ENCODE measurements around the gene SH3RF3.

The SH3RF3 gene

GRCh38 chr2:109486711-109487535 lies 357.9 kb downstream of the SH3RF3 start:
- no peak for DNase-seq

GRCh38 chr2:109487536-109487869 lies 358.5 kb downstream of the SH3RF3 start:
- DNase-seq: no peak

- no peak for DNase-seq
Observed at GRCh38 chr2:109487871-109488655, 359.1 kb downstream of the SH3RF3 start.

DNA sequence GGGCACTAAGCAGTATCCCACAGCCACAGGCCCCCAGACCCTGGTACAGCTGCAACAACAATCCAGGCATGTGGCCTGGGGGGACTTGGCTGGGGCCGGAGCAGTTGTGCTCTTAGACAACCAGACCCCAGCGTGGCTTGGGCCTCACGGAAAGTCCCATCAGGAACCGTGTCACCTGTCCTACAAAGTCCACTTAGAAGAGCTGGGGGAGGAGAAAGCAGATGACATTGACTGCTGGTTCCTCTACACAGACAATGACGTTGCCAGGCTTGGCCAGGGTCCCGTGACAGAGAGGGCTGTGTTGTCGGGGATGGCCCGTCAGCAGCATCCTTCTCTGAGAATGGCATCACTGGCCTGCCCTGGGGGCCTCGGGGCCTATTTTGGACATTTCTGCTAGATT lies 360.3 kb downstream of the SH3RF3 start:
- no peak for DNase-seq

DNA sequence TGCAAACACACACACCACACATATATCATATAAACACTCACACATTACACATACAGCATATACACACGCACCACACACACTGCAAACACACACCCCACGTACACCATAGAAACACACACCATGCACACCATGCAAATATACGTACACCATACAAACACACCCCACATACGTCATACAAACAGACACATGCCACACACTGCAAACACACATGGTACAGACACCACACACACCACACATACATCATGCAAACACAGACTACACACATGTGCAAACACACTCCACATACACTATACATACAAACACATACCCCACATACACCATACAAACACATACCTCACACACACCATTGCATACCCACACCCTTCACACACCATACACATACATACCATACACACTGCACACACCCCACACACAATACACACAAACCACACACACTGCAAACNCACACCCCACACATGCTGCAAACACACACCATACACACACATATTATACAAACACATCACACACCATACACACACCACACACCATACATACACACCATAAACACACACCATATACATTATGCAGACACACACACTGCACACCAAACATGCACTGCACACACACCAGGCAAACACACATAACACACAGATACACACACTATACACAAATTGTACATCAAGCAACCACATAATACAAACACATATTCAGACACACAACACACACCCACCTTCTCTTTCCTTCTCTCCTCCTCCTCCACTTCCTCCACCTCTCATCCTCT lies 364.4 kb downstream of the SH3RF3 start:
- no peak for DNase-seq

GRCh38 chr2:109494351-109494750 lies 365.3 kb downstream of the SH3RF3 start:
- DNase-seq: no peak

DNA sequence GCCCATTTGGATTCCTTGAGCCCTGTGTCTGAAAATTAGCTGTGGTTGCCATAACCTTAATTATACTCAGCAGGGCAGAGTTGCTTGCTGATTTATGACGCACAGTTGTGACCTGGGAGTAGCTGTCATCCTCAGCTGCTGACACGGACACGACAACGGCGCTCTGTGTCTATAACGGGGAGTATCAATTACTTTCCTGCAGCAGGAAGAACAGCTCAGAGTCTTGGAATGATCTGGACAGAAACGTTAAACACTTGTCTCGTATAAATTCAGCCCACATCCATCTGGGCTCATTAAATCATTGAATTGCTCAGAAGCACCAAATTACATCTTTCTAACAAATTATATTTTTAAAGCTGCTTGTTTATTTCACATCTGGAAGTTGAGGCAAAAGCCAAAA lies 368.5 kb downstream of the SH3RF3 start:
- no peak for DNase-seq

GRCh38 chr2:109497911-109498870 lies 369.2 kb downstream of the SH3RF3 start:
- no peak for DNase-seq

- DNase-seq: no peak
Observed at GRCh38 chr2:109498906-109499305, 369.9 kb downstream of the SH3RF3 start.

DNA sequence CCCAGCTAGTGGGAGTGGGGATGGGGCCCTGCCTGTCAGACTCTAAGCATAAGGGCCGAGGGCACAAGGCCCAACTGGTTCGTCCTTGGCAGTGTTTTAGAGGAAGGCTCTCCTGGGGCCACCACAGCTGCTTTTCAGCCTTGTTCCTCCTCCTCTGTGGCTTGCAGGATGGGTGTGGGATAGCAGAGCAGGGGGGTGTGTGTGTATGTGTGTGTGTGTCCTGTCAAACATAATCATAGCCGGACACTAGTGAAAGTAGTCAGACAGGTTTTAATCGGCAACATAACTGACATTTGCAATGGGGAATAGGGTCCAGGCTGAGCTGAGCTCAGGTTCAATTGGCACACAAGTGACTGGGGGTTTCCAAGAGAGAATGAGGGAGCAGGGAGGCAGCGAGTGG lies 370.6 kb downstream of the SH3RF3 start:
- no peak for DNase-seq

- DNase-seq: no peak
Observed at GRCh38 chr2:109500910-109501309, 371.9 kb downstream of the SH3RF3 start.

DNA sequence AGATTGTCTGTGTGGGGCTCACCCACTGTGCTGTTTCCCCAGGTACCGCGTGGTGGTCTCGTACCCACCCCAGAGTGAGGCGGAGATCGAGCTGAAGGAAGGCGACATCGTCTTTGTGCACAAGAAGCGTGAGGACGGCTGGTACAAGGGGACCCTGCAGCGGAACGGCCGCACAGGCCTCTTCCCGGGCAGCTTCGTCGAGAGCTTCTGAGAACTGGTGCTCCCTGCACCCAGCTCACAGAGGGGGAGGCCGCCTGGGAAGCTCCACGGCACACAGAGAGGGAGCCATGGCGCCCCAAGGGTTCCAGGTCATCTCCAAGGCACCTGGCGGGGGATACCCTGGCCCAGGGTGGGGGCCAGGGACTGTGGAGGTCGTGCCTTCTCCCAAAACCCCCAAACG lies 372.5 kb downstream of the SH3RF3 start:
- DNase-seq: no peak

- no peak for DNase-seq
Observed at GRCh38 chr2:109503191-109503590, 374.2 kb downstream of the SH3RF3 start.

GRCh38 chr2:109507217-109507616 lies 378.2 kb downstream of the SH3RF3 start:
- no peak for DNase-seq

- DNase-seq: no peak
Observed at GRCh38 chr2:109507828-109508227, 378.8 kb downstream of the SH3RF3 start.

GRCh38 chr2:109508556-109508955 lies 379.6 kb downstream of the SH3RF3 start:
- DNase-seq: no peak

- DNase-seq: peak; percentile 73 to 77
Observed at GRCh38 chr2:109510136-109511028, 381.4 kb downstream of the SH3RF3 start.

DNA sequence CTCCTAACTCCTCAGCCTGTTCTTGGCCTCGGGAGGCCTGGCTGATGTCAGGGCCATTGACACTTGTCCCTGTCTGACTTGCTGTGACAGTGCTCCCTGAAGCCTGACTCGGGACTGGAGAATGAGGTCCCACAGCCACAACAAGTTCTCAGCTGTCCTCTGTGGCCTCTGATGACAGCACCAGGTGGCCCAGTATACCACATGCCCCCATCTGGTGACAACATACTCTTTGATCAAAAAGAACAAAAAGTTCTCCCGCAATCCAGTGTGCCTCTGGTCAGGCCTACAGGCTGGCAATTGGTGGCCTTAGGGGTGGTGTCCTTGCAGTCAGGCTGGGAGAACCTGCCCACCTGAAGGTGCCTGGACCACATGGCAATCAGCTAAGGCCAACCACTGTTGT lies 382.2 kb downstream of the SH3RF3 start:
- DNase-seq: no peak

DNA sequence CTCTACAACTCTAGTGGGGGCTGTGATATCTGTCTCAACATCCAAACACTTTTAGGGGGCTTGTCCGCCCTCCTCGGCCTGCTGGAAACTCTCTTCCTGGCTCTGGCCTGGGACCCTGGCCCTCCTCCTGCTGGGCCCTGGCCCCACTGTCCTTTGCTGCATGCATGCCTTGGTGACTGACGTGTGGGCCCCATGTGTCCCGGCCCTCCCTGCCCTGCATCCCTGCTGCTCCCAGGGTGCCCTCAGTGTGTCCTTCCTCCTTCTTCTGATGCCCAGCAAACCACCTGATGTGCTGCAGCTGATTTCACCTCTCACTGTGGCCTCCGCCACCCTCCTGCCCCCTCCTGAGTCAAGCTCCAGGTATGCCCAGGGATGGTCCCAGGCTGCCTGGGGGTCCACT lies 383.1 kb downstream of the SH3RF3 start:
- no peak for DNase-seq

- no peak for DNase-seq
Observed at GRCh38 chr2:109513230-109513629, 384.2 kb downstream of the SH3RF3 start.

All from CD4-positive, alpha-beta T cell treated with Interferon alpha-2 for 1 hour (primary cell).